ENCODE results near the gene TACC2.

Gene TACC2

DNA sequence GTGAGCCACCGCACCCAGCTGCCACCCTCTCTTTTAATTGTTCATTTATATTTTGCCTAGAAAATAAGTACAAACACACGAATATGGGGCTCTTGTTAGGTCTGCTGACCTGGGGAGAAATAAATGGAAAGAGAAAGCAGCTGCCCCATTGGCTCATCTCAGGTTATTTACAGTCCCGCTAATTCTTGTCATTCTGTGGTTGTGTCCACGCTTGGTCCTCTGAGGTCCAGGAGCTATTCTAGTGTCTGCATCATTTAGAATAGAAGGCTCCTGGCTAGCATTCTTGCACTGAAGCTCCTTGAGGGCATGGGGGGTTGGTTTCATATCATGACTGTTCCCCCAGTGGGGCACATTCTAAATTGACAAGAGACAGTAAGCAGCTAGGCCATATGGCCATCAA is 128.5 kb downstream of the TACC2 start:
- Histone ChIP-seq H3K4me3 (ENCODE audit: low read depth, low read length) (no peak overlapping the region), H3K27me3 (ENCODE audit: insufficient read depth, low read depth, severe bottlenecking) (no peaks in the 10 kb centered on the region), H3K27ac (no peak overlapping the region), H3K9me3 (ENCODE audit: severe bottlenecking) (no peaks in the 10 kb centered on the region), H3K36me3 (no peaks in the 10 kb centered on the region)
- no peak for DNase-seq
- no peak for TF ChIP-seq CTCF (IDR thresholded peaks at IDR 0.05; ENCODE audit: low read depth, low read length)

DNA sequence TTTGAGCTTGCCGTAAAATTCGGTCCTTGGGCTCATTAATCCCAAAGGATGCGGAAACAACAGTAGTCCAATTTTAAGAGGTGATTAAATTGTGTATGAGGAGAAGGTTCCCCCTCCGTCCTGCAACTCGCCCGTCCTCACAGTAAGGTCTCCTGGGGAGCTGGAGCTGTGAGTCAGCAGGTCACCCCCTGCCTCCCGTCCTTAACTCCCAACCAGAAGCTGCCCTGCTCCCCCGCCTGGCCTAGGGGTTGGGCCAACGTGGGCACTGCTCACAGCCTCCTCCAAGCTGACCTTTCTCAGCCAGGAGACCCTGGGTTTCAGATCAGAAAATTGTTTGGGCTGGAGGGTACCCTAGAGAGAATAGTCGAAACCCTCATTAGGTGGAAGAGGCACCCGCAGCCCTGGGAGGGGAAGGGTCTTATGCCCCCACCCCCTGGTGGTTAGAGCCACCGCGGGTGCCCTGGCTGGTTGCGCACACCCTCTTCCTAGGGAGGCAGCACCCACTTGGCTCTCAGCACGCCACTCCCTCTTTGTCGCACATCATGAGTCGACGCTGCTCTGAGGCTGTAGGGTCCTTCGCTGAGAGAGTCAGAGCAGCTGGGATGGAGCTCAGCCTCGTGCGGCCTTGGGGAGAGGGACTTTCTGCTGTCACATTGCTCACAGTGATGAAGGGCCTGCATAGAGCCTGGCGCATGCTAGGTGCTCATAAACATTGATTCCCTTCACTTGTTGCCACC is 131.2 kb downstream of the TACC2 start:
- Histone ChIP-seq H3K27ac (no peak overlapping the region), H3K4me3 (ENCODE audit: low read depth, low read length) (no peak overlapping the region), H3K27me3 (ENCODE audit: insufficient read depth, low read depth, severe bottlenecking) (no peaks in the 10 kb centered on the region), H3K9me3 (ENCODE audit: severe bottlenecking) (no peaks in the 10 kb centered on the region), H3K36me3 (no peaks in the 10 kb centered on the region)
- no peak for DNase-seq
- no peak for TF ChIP-seq CTCF (IDR thresholded peaks at IDR 0.05; ENCODE audit: low read depth, low read length)

GRCh38 chr10:122121059-122121458 is 132.1 kb downstream of the TACC2 start:
- no peak for TF ChIP-seq CTCF (IDR thresholded peaks at IDR 0.05; ENCODE audit: low read depth, low read length)
- DNase-seq = no peak
- no peak overlapping the region for H3K27ac ChIP-seq
- H3K4me3 ChIP-seq (ENCODE audit: low read depth, low read length) = no peak overlapping the region
- no peaks in the 10 kb centered on the region for H3K36me3 ChIP-seq
- H3K9me3 ChIP-seq (ENCODE audit: severe bottlenecking) = no peaks in the 10 kb centered on the region
- H3K27me3 ChIP-seq (ENCODE audit: insufficient read depth, low read depth, severe bottlenecking) = no peaks in the 10 kb centered on the region

GRCh38 chr10:122122493-122122892 is 133.5 kb downstream of the TACC2 start:
- H3K4me3 ChIP-seq (ENCODE audit: low read depth, low read length) = no peak overlapping the region
- H3K9me3 ChIP-seq (ENCODE audit: severe bottlenecking) = no peaks in the 10 kb centered on the region
- H3K27me3 ChIP-seq (ENCODE audit: insufficient read depth, low read depth, severe bottlenecking) = no peaks in the 10 kb centered on the region
- H3K36me3 ChIP-seq = no peaks in the 10 kb centered on the region
- H3K27ac ChIP-seq = no peak overlapping the region
- DNase-seq = no peak
- TF ChIP-seq CTCF (IDR thresholded peaks at IDR 0.05; ENCODE audit: low read depth, low read length) = no peak

- Histone ChIP-seq H3K4me3 (ENCODE audit: low read depth, low read length) (no peak overlapping the region), H3K36me3 (no peaks in the 10 kb centered on the region), H3K27ac (no peak overlapping the region), H3K27me3 (ENCODE audit: insufficient read depth, low read depth, severe bottlenecking) (no peaks in the 10 kb centered on the region), H3K9me3 (ENCODE audit: severe bottlenecking) (no peaks in the 10 kb centered on the region)
- TF ChIP-seq CTCF (IDR thresholded peaks at IDR 0.05; ENCODE audit: low read depth, low read length) = no peak
- DNase-seq = no peak
Measured at GRCh38 chr10:122123186-122123585, 134.2 kb downstream of the TACC2 start.

DNA sequence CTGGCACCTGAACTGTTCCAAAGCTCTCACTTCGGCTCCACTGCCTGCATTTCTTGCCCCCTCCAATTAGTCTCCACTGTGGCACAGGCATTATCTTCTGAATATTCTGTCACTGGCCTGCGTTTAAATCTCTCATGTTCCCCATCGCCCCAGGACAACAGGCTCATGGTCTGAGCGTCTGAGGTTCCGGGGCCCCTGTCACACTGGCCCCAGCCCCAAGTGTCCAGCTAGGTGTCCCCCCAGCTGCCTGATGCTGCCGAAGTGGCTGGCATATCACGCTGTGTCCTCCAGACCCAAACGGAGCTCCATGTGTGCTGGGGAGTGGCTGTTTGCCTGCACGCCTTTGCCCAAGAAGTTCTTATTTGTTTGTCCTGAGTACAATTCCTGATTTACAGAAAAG is 135.4 kb downstream of the TACC2 start:
- H3K27ac ChIP-seq = no peak overlapping the region
- no peaks in the 10 kb centered on the region for H3K27me3 ChIP-seq (ENCODE audit: insufficient read depth, low read depth, severe bottlenecking)
- no peak for DNase-seq
- H3K4me3 ChIP-seq (ENCODE audit: low read depth, low read length) = no peak overlapping the region
- H3K36me3 ChIP-seq = no peaks in the 10 kb centered on the region
- no peak for TF ChIP-seq CTCF (IDR thresholded peaks at IDR 0.05; ENCODE audit: low read depth, low read length)
- H3K9me3 ChIP-seq (ENCODE audit: severe bottlenecking) = no peaks in the 10 kb centered on the region
